K562 (cell line): ENCODE measurements around the gene LINC00632. TPM values are rescaled to one million over a fixed set of nuclear protein-coding genes. Genes with fewer than 3 reads are reported as not detected.

Experiments used
- ATAC-seq: fragments of 200-7000 bp; cut with Tn5 transposase; 3 replicates; pipeline ENCODE4 v1.9.1; 2020; ENCODE audit warnings: moderate library complexity
- Bru-seq: library from RNA; stranded (reverse); fragments of 400-500 nt; gene quantifications from one replicate; lab custom pipeline; 2021; lab: Mats Ljungman, UMichigan
- BruChase-seq, 2 experiments: library from RNA; stranded (reverse); fragments of 400-500 nt; gene quantifications; one replicate each; lab custom pipeline; 2021; lab: Mats Ljungman, UMichigan
- BruUV-seq: library from RNA; stranded (reverse); fragments of 400-500 nt; replicated peaks from 2 replicates; lab custom pipeline; 2021; lab: Mats Ljungman, UMichigan
- CTCF ChIA-PET: fragments of 300-600 bp; formaldehyde crosslinking; extraction: SDS; loops from one replicate; lab custom pipeline; 2021; ENCODE audit warnings: low intra/inter-chr PET ratio; lab: Yijun Ruan, JAX
- POLR2A ChIA-PET: fragments of 300-600, 350-650 bp; sonication (Branson Sonifier 250); formaldehyde crosslinking; extraction: SDS; loops from one replicate; lab custom pipeline; 2021; ENCODE audit warnings: antibody characterized with exemption, inconsistent platforms; lab: Yijun Ruan, JAX
- DNase-seq, 4 experiments: peaks; one replicate each; pipeline versions ENCODE4 v3.0.0 to v3.0.0-alpha.2; 2011 to 2018; ENCODE audit warnings: low spot score in 3 of 4, mixed read lengths in 3 of 4; ENCODE audit errors: extremely low read depth in 1 of 4
- FAIRE-seq: peaks from 2 replicates; lab custom pipeline; 2011; peaks lifted over from hg19 to GRCh38; lab: Jason Lieb, UNC
- H2AFZ ChIP-seq: 2 replicates; pipeline ENCODE4 v1.6.0; 2011; ENCODE audit warnings: low read depth, low read length, control low read depth, inconsistent platforms
- H3K27ac ChIP-seq: fragments of 200-600 bp; 3 replicates; pipeline ENCODE4 v1.8.0; 2011; ENCODE audit warnings: low read depth, mild to moderate bottlenecking, control low read depth, inconsistent platforms, low read length, moderate library complexity, mixed read lengths; ENCODE audit errors: extremely low read depth
- H3K27me3 ChIP-seq, 2 experiments: fragments of 300-600 bp in 1 of 2; 2 replicates in 1 of 2; 3 replicates in 1 of 2; pipeline versions ENCODE4 v1.6.0 to v1.8.0; 2011; ENCODE audit warnings: inconsistent platforms in 2 of 2, low read length in 2 of 2, mild to moderate bottlenecking in 1 of 2, mixed read lengths in 1 of 2, moderate library complexity in 1 of 2; ENCODE audit not compliant: control insufficient read depth in 2 of 2, insufficient read depth in 2 of 2
- H3K36me3 ChIP-seq: fragments of 300-600 bp; 3 replicates; pipeline ENCODE4 v1.8.0; 2011; ENCODE audit warnings: mild to moderate bottlenecking, low read length, inconsistent platforms; ENCODE audit not compliant: control insufficient read depth, insufficient read depth
- H3K4me1 ChIP-seq, 2 experiments: fragments of 200-600 bp in 1 of 2; replicated peaks in 1 of 2; 2 replicates in 1 of 2; 3 replicates in 1 of 2; pipeline versions ENCODE4 v1.5.1 to v1.8.0; 2011; ENCODE audit warnings: inconsistent platforms in 2 of 2, low read length in 2 of 2, mild to moderate bottlenecking in 1 of 2, mixed read lengths in 1 of 2, moderate library complexity in 1 of 2; ENCODE audit not compliant: control insufficient read depth in 2 of 2, insufficient read depth in 2 of 2
- H3K4me2 ChIP-seq: 2 replicates; pipeline ENCODE4 v1.6.1; 2011; ENCODE audit warnings: low read length, control low read depth, inconsistent platforms, mixed read lengths; ENCODE audit not compliant: insufficient read depth
- H3K4me3 ChIP-seq: fragments of 200-600 bp; sonication (generic), shearing (Covaris generic); 2 replicates; pipeline ENCODE4 v1.5.1; 2016; ENCODE audit warnings: control low read depth, inconsistent platforms
- H3K79me2 ChIP-seq: fragments of 200-600 bp; 3 replicates; pipeline ENCODE4 v1.8.0; 2011; ENCODE audit warnings: low read length, inconsistent platforms; ENCODE audit not compliant: control insufficient read depth, insufficient read depth
- H3K9ac ChIP-seq, 2 experiments: 2 replicates each; pipeline versions ENCODE4 v1.6.0 to v1.6.1; 2011; ENCODE audit warnings: low read depth in 2 of 2, low read length in 2 of 2, control low read depth in 1 of 2, inconsistent platforms in 1 of 2, mild to moderate bottlenecking in 1 of 2, mixed read lengths in 1 of 2; ENCODE audit not compliant: insufficient read depth in 1 of 2
- H3K9me1 ChIP-seq: one replicate; pipeline ENCODE4 v1.6.0; 2011; ENCODE audit warnings: inconsistent platforms, mild to moderate bottlenecking, low read length, moderate library complexity; ENCODE audit not compliant: control insufficient read depth, insufficient read depth
- H3K9me3 ChIP-seq: replicated peaks from 2 replicates; pipeline ENCODE4 v1.5.1; 2011; ENCODE audit warnings: low read depth, low read length, inconsistent platforms; ENCODE audit not compliant: control insufficient read depth, insufficient read depth
- H4K20me1 ChIP-seq: replicated peaks from 2 replicates; pipeline ENCODE4 v1.6.1; 2011; ENCODE audit warnings: low read length, inconsistent platforms, mixed read lengths; ENCODE audit not compliant: control insufficient read depth, insufficient read depth
- KDM4B ChIP-seq, 2 experiments: fragments of 450-650 bp in 1 of 2; sonication (generic) in 1 of 2; IDR thresholded peaks; 2 replicates each; pipeline ENCODE4 v1.6.1; 2016 to 2017; ENCODE audit warnings: borderline replicate concordance in 2 of 2, antibody characterized with exemption in 1 of 2, low read depth in 1 of 2, mild to moderate bottlenecking in 1 of 2
- MCM2 ChIP-seq: fragments of 450-650 bp; IDR thresholded peaks from 2 replicates; pipeline ENCODE4 v1.6.1; 2017; ENCODE audit warnings: low read depth, mild to moderate bottlenecking
- MYBL2 ChIP-seq, 2 experiments: fragments of 450-650 bp in 1 of 2; sonication (generic) in 1 of 2; formaldehyde crosslinking in 1 of 2; IDR thresholded peaks; 2 replicates each; pipeline versions ENCODE4 v1.6.1 to v1.8.1; 2017 to 2022; ENCODE audit warnings: borderline replicate concordance in 1 of 2, inconsistent platforms in 1 of 2, low read depth in 1 of 2, mild to moderate bottlenecking in 1 of 2, missing genetic modification reagents in 1 of 2, moderate library complexity in 1 of 2
- NFIX ChIP-seq: fragments of 250-450 bp; sonication (Bioruptor Pico); IDR thresholded peaks from 2 replicates; pipeline ENCODE4 v1.4.0; 2020; ENCODE audit warnings: low read depth, mild to moderate bottlenecking, moderate library complexity
- PHB2 ChIP-seq: fragments of 450-650 bp; IDR thresholded peaks from 2 replicates; pipeline ENCODE4 v1.6.1; 2017; ENCODE audit warnings: low read depth
- PRDM10 ChIP-seq: fragments of 450-650 bp; IDR thresholded peaks from 2 replicates; pipeline ENCODE4 v1.6.1; 2018; ENCODE audit not compliant: partially characterized antibody
- RFX1 ChIP-seq: fragments of 450-650 bp; IDR thresholded peaks from 2 replicates; pipeline ENCODE4 v1.6.1; 2016; ENCODE audit warnings: mild to moderate bottlenecking, moderate library complexity
- RUNX1 ChIP-seq: sonication (generic); IDR thresholded peaks from 2 replicates; pipeline ENCODE4 v1.6.1; 2016; ENCODE audit warnings: antibody characterized with exemption, low read depth
- TAF1 ChIP-seq: IDR thresholded peaks from 2 replicates; pipeline ENCODE4 v1.6.1; 2011; ENCODE audit warnings: mild to moderate bottlenecking, low read length, moderate library complexity; ENCODE audit not compliant: insufficient read depth, control insufficient read depth, severe bottlenecking; ENCODE audit errors: extremely low read depth
- WGBS: fragments of 100-300 bp; shearing (Covaris generic); methylation state at CpG from one replicate; pipeline ENCODE4 v1.1.6; 2016; ENCODE audit warnings: low coverage, mixed read lengths; ENCODE audit not compliant: insufficient coverage; ENCODE audit errors: missing lambda C conversion rate; 5-methylcytosine and 5-hydroxymethylcytosine counted together
- in situ Hi-C: fragments of 300-500 bp; cut with MboI; formaldehyde crosslinking; loops from 4 replicates; pipeline ENCODE4 v1.15.0; 2018; ENCODE audit warnings: inconsistent platforms, mixed read lengths
- intact Hi-C: fragments of 100-400 bp; cut with micrococcal nuclease; formaldehyde crosslinking; loops from 2 replicates; pipeline ENCODE4 v1.14.2; 2022
- long read RNA-seq, 3 experiments: library from polyadenylated mRNA in 2 of 3; library from RNA in 1 of 3; unstranded in 2 of 3; stranded (forward) in 1 of 3; transcript quantifications; one replicate each; pipeline ENCODE4 v2.0.0, GENCODE V29; 2019 to 2022
- polyA minus RNA-seq, 3 experiments: library from RNA; depleted of rRNA, polyadenylated mRNA; stranded (reverse); fragments of >200 nt; gene quantifications; 2 replicates each; pipeline ENCODE4 v1.2.3, GENCODE V29; 2011
- polyA plus RNA-seq, 8 experiments: library from polyadenylated mRNA; depleted of rRNA in 4 of 8; stranded (reverse) in 5 of 8; unstranded in 3 of 8; fragments of >200 nt; fragmentation: Nextera tagmentation in 2 of 8; fragmentation: Illumina TruSeq in 1 of 8; extraction: Ambion mirVana in 2 of 8; extraction: Trizol in 1 of 8; gene quantifications; 2 replicates each; pipeline versions ENCODE4 v1.2.1 to v1.2.3, GENCODE V29; 2011 to 2014; ENCODE audit warnings: inconsistent platforms in 1 of 8, missing spikeins in 1 of 8
- total RNA-seq, 7 experiments: library from RNA; depleted of rRNA in 6 of 7; stranded (reverse); fragments of >200 nt in 6 of 7; fragmentation: Illumina TruSeq in 2 of 7; extraction: Trizol in 2 of 7; gene quantifications; 2 replicates each; pipeline versions ENCODE4 v1.2.1 to v1.2.3, GENCODE V29; 2011 to 2021; ENCODE audit warnings: low replicate concordance in 1 of 7

The LINC00632 gene
- not detected in 2 replicates for total RNA-seq (2011; cell fraction: chromatin; rRNA removed; ENCODE audit: low replicate concordance)
- total RNA-seq (2011; cell fraction: nucleolus; rRNA removed) = not detected in 2 replicates
- not detected in 2 replicates for total RNA-seq (2011; cell fraction: nucleoplasm; rRNA removed)
- total RNA-seq (2014; rRNA removed) = not detected in 2 replicates
- total RNA-seq (2014; rRNA removed; fragmentation: Illumina TruSeq; extraction: Trizol) = not detected in 2 replicates
- not detected in 2 replicates for total RNA-seq (2015; rRNA removed; fragmentation: Illumina TruSeq; extraction: Trizol)
- 0.20 and 0.47 TPM in 2 replicates for total RNA-seq (2021)
- polyA plus RNA-seq (2011; rRNA removed) = 0.06 TPM in 1 of 2 replicates, not detected in the other
- 0.07 and 0.10 TPM in 2 replicates for polyA plus RNA-seq (2011; cell fraction: cytosol; rRNA removed)
- under 0.01 TPM in 1 of 2 replicates, not detected in the other for polyA plus RNA-seq (2011; cell fraction: nucleus; rRNA removed)
- 0.72 TPM in 1 of 2 replicates, not detected in the other for polyA plus RNA-seq (2012)
- polyA plus RNA-seq (2014; fragmentation: Illumina TruSeq; extraction: Trizol) = not detected in 2 replicates
- not detected for polyA plus RNA-seq (2014; fragmentation: Nextera tagmentation; extraction: Ambion mirVana)
- not detected in 2 replicates for polyA plus RNA-seq (2014; rRNA removed)
- polyA minus RNA-seq (2011; rRNA and poly(A)+ RNA removed) = not detected in 2 replicates
- polyA minus RNA-seq (2011; cell fraction: cytosol; rRNA and poly(A)+ RNA removed) = not detected in 2 replicates
- not detected in 2 replicates for polyA minus RNA-seq (2011; cell fraction: nucleus; rRNA and poly(A)+ RNA removed)
- Bru-seq, nascent RNA = percentile 3 among the genes with signal in this experiment
- BruChase-seq, experiment 1, labeled RNA remaining after a 2-hour chase = percentile 6 among the genes with signal in this experiment
- percentile 4 among the genes with signal in this experiment for BruChase-seq, experiment 2, labeled RNA remaining after a 6-hour chase
- long read RNA-seq, experiment 1 = 0 reads
- long read RNA-seq, experiment 2 = 0 reads
- long read RNA-seq, experiment 3 = 0 reads

GRCh38 chrX:140709421-140709846, at the start of gene LINC00632:
LINC00632 (plus strand) TSS chrX:140709759.
- CTCF ChIA-PET = no interaction called here
- in situ Hi-C loops = no loop called here

More at GRCh38 chrX:140709421-140709846, at the start of gene LINC00632:
- no peak within 1 kb of the TSS for H2AFZ ChIP-seq
- H3K79me2 ChIP-seq = no peaks in the 10 kb centered on the region
- 0% methylated on average over 3 of the region's 3 CpGs for WGBS
- BruUV-seq = no TSS peak
- POLR2A ChIA-PET = no interaction called here
- H3K4me3 ChIP-seq = no peak within 1 kb of the TSS
- DNase-seq (no peak), FAIRE-seq (no peak), ATAC-seq (no peak)
- H3K4me1 ChIP-seq = no peaks in the 10 kb centered on the region
- no peak within 1 kb of the TSS for H3K27ac ChIP-seq
- H3K27me3 ChIP-seq = no peaks in the 10 kb centered on the region; a peak in 1 of 5 replicates
- H3K9ac ChIP-seq = no peak within 1 kb of the TSS
- H3K4me2 ChIP-seq = no peak within 1 kb of the TSS
- no peaks in the 10 kb centered on the region for H3K36me3 ChIP-seq
- TF ChIP-seq MCM2 = no peak
- no peak for TF ChIP-seq PHB2
- no peak for TF ChIP-seq KDM4B (IDR thresholded peaks at IDR 0.05; ENCODE audit: borderline replicate concordance in 2 of 2, low read depth in 1 of 2)
- TF ChIP-seq RFX1 = peak; percentile 38
- TF ChIP-seq NFIX (CRISPR knock-in tag) = no peak
- TF ChIP-seq PRDM10 = peak; percentile 91
- TF ChIP-seq MYBL2 (IDR thresholded peaks at IDR 0.05; ENCODE audit: low read depth) = no peak
- no peak for TF ChIP-seq MYBL2 (CRISPR knock-in tag; IDR thresholded peaks at IDR 0.05; ENCODE audit: borderline replicate concordance)
- TF ChIP-seq TAF1 = no peak
- no peak for TF ChIP-seq RUNX1
- no peaks in the 10 kb centered on the region for H3K9me1 ChIP-seq
- intact Hi-C loops = no loop called here
- no peaks in the 10 kb centered on the region for H4K20me1 ChIP-seq
- H3K9me3 ChIP-seq = no peaks in the 10 kb centered on the region
